Measurements from ENCODE around the gene XRCC3.

- TF ChIP-seq, protein P1, sequence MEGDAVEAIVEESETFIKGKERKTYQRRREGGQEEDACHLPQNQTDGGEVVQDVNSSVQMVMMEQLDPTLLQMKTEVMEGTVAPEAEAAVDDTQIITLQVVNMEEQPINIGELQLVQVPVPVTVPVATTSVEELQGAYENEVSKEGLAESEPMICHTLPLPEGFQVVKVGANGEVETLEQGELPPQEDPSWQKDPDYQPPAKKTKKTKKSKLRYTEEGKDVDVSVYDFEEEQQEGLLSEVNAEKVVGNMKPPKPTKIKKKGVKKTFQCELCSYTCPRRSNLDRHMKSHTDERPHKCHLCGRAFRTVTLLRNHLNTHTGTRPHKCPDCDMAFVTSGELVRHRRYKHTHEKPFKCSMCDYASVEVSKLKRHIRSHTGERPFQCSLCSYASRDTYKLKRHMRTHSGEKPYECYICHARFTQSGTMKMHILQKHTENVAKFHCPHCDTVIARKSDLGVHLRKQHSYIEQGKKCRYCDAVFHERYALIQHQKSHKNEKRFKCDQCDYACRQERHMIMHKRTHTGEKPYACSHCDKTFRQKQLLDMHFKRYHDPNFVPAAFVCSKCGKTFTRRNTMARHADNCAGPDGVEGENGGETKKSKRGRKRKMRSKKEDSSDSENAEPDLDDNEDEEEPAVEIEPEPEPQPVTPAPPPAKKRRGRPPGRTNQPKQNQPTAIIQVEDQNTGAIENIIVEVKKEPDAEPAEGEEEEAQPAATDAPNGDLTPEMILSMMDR (IDR thresholded peaks at IDR 0.05; ENCODE audit: low read depth, low read length, missing input control): no peak
- TF ChIP-seq SP1 (IDR thresholded peaks at IDR 0.05): no peak
These were observed 23.1 kb downstream of the XRCC3 start for GRCh38 chr14:103692159-103692558.

Data from liver (tissue), 3 donors.